Osteoblast (primary cell): ENCODE results near the gene OCSTAMP. TPM values are rescaled to one million over a fixed set of nuclear protein-coding genes. Genes with fewer than 3 reads are reported as not detected.

Experiments
- DNase-seq: peaks from one replicate; pipeline ENCODE4 v3.0.0; 2011; ENCODE audit warnings: low spot score, mixed read lengths; ENCODE audit not compliant: insufficient read length; ENCODE audit errors: missing footprints
- H2AFZ ChIP-seq: 2 replicates; pipeline ENCODE4 v1.6.0; 2011; ENCODE audit warnings: mild to moderate bottlenecking, low read length
- H3K27ac ChIP-seq: 2 replicates; pipeline ENCODE4 v1.5.1; 2011; ENCODE audit warnings: mild to moderate bottlenecking, low read depth, low read length, moderate library complexity
- H3K27me3 ChIP-seq: 2 replicates; pipeline ENCODE4 v1.6.0; 2012; ENCODE audit warnings: mild to moderate bottlenecking, control low read depth, inconsistent platforms, low read length, moderate library complexity; ENCODE audit not compliant: insufficient read depth
- H3K36me3 ChIP-seq: 2 replicates; pipeline ENCODE4 v1.5.1; 2011; ENCODE audit warnings: mild to moderate bottlenecking, low read length, control low read depth, moderate library complexity; ENCODE audit not compliant: insufficient read depth
- H3K4me1 ChIP-seq: 2 replicates; pipeline ENCODE4 v1.5.1; 2011; ENCODE audit warnings: mild to moderate bottlenecking, low read length, control low read depth, moderate library complexity; ENCODE audit not compliant: insufficient read depth
- H3K4me2 ChIP-seq: 2 replicates; pipeline ENCODE4 v1.6.0; 2011; ENCODE audit warnings: mild to moderate bottlenecking, low read length; ENCODE audit not compliant: insufficient read depth
- H3K4me3 ChIP-seq: fragments of 200-600 bp; sonication (generic); 3 replicates; pipeline ENCODE4 v1.5.1; 2012; ENCODE audit warnings: mild to moderate bottlenecking, low read length, inconsistent platforms; ENCODE audit not compliant: insufficient read depth
- H3K79me2 ChIP-seq: 2 replicates; pipeline ENCODE4 v1.6.0; 2012; ENCODE audit warnings: mild to moderate bottlenecking, low read length, control low read depth, inconsistent platforms; ENCODE audit not compliant: insufficient read depth
- H3K9me3 ChIP-seq: 2 replicates; pipeline ENCODE4 v1.5.1; 2011; ENCODE audit warnings: low read depth, low read length, control low read depth
- H4K20me1 ChIP-seq: 2 replicates; pipeline ENCODE4 v1.6.0; 2012; ENCODE audit warnings: mild to moderate bottlenecking, low read length, control low read depth; ENCODE audit not compliant: insufficient read depth
- CTCF ChIP-seq: IDR thresholded peaks from 2 replicates; pipeline ENCODE4 v1.5.1; 2011; ENCODE audit warnings: mild to moderate bottlenecking, low read depth, low read length, moderate library complexity; ENCODE audit errors: extremely low read depth
- total RNA-seq: library from RNA; depleted of rRNA; stranded (reverse); fragments of >200 nt; gene quantifications from 2 replicates; pipeline ENCODE4 v1.2.3, GENCODE V29; 2012

The OCSTAMP gene
- total RNA-seq, 1 donor: not detected

GRCh38 chr20:46546298-46546697 lies 4.2 kb downstream of the OCSTAMP start:
- H3K9me3 ChIP-seq: no peaks in the 10 kb centered on the region
- H3K27ac ChIP-seq: no peak overlapping the region
- H3K4me2 ChIP-seq: no peak overlapping the region
- H3K27me3 ChIP-seq: peaks cover 4% of the 10 kb centered on the region
- H3K4me1 ChIP-seq: peaks cover 3% of the 10 kb centered on the region
- DNase-seq: no peak
- H4K20me1 ChIP-seq: no peaks in the 10 kb centered on the region
- H2AFZ ChIP-seq: no peak overlapping the region
- H3K36me3 ChIP-seq: no peaks in the 10 kb centered on the region
- no peaks in the 10 kb centered on the region for H3K79me2 ChIP-seq
- no peak for TF ChIP-seq CTCF
- H3K4me3 ChIP-seq: no peak overlapping the region

DNA sequence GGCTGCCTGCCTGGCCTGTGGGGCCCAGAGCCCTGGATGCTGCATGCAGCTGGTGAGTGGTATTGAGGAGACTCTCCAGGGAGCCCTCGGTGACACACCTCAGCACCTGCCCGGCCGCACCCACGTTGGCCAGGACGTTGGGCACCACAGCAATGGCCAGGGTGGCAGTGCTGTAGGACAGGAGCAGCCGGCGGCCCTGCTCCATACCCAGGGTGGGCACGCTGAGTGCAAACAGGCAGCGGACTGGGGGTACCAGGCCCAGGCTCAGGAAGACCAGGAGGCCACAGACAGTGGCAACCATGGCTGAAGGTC lies 4.7 kb downstream of the OCSTAMP start:
- TF ChIP-seq CTCF: no peak
- DNase-seq: no peak
- no peak overlapping the region for H2AFZ ChIP-seq

GRCh38 chr20:46545077-46545826 lies 5.2 kb downstream of the OCSTAMP start:
- no peaks in the 10 kb centered on the region for H3K79me2 ChIP-seq
- no peak overlapping the region for H3K4me2 ChIP-seq
- no peak overlapping the region for H3K27ac ChIP-seq
- H3K27me3 ChIP-seq: peaks cover 8% of the 10 kb centered on the region
- no peaks in the 10 kb centered on the region for H4K20me1 ChIP-seq
- no peak for TF ChIP-seq CTCF
- H3K36me3 ChIP-seq: no peaks in the 10 kb centered on the region
- H2AFZ ChIP-seq: no peak overlapping the region
- H3K9me3 ChIP-seq: no peaks in the 10 kb centered on the region
- no peak overlapping the region for H3K4me3 ChIP-seq
- H3K4me1 ChIP-seq: peaks cover 3% of the 10 kb centered on the region
- no peak for DNase-seq

More for the DNA sequence above, 4.7 kb downstream of the OCSTAMP start:
- Histone ChIP-seq H3K4me1 (peaks cover 3% of the 10 kb centered on the region), H3K4me2 (no peak overlapping the region), H3K36me3 (no peaks in the 10 kb centered on the region), H3K9me3 (no peaks in the 10 kb centered on the region), H3K79me2 (no peaks in the 10 kb centered on the region), H3K27ac (no peak overlapping the region), H3K4me3 (no peak overlapping the region), H3K27me3 (peaks cover 4% of the 10 kb centered on the region), H4K20me1 (no peaks in the 10 kb centered on the region)

DNA sequence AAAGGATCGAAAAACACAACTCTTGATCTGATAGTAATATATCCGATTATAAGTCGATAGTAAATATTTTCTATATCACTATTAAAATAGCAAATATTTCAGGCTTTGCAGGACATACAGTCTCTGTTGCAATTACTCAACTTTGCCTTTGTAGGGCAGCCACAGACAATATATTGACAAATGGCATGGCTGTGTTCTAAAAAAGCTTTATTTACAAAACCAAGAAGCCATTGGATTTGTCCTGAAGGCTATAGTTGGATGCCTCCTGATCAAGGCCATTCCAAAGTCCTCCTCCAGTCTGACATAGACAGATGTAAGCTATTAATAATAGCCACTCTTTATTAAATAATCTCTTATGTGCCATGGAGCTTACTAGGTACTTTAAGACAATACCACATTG lies 5.9 kb downstream of the OCSTAMP start:
- DNase-seq: no peak
- peak; percentile 22 for TF ChIP-seq CTCF
- H3K9me3 ChIP-seq: no peaks in the 10 kb centered on the region
- H4K20me1 ChIP-seq: no peaks in the 10 kb centered on the region
- H3K4me3 ChIP-seq: no peak overlapping the region
- H3K27ac ChIP-seq: no peak overlapping the region
- no peak overlapping the region for H2AFZ ChIP-seq
- H3K4me2 ChIP-seq: no peak overlapping the region
- no peaks in the 10 kb centered on the region for H3K79me2 ChIP-seq
- H3K27me3 ChIP-seq: peaks cover 7% of the 10 kb centered on the region
- peaks cover 3% of the 10 kb centered on the region for H3K4me1 ChIP-seq
- H3K36me3 ChIP-seq: no peaks in the 10 kb centered on the region
